ENCODE measurements around the gene ZNF474. TPM values are rescaled to one million over a fixed set of nuclear protein-coding genes. Genes with fewer than 3 reads are reported as not detected.

Gene ZNF474
- total RNA-seq, 4 donors from 2014 or later: 0.16 TPM; not detected in 3

- no peak for ATAC-seq
- intact Hi-C loops (cut with DNase I; ENCODE audit: low total_unique reads): no loop called here
These were observed 9.0 kb downstream of the ZNF474 start for GRCh38 chr5:122138356-122138755.

DNA sequence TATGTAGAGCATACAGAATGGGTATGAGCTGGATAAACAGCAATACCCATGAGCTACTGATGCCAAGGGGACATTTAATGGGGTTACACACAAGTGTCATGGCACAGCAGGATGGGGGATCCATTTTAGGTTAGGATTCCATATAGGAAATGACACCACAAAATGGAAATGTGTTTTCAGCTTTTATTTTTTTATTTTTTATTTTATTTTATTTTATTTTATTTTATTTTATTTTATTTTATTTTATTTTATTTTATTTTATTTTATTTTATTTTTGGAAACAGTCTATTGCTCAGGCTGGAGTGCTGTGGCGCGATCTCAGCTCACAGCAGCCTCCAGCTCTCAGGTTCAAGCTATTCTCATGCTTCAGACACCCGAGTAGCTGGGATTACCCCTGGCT is 11.6 kb downstream of the ZNF474 start:
- DNase-seq: no peak
- Histone ChIP-seq H3K4me3 (no peak overlapping the region), H3K27me3 (no peaks in the 10 kb centered on the region), H3K36me3 (no peaks in the 10 kb centered on the region), H3K4me1 (no peaks in the 10 kb centered on the region), H3K9me3 (no peaks in the 10 kb centered on the region), H3K27ac (no peak overlapping the region)
- intact Hi-C loops (cut with DNase I; ENCODE audit: low total_unique reads) (no loop called here), in situ Hi-C loops (cut with MboI; ENCODE audit: low sequenced_read_pairs in 4 of 4) (no loop called here)
- no peak for TF ChIP-seq CTCF (IDR thresholded peaks at IDR 0.05 in 4 of 5, conservative IDR thresholded peaks at IDR 0.05 in 1 of 5)
- TF ChIP-seq POLR2A (IDR thresholded peaks at IDR 0.05): no peak
- ATAC-seq: no peak

More at GRCh38 chr5:122138356-122138755, 9.0 kb downstream of the ZNF474 start:
- no peaks in the 10 kb centered on the region for H3K4me1 ChIP-seq
- no peak for DNase-seq
- H3K9me3 ChIP-seq: no peaks in the 10 kb centered on the region
- no peak overlapping the region for H3K4me3 ChIP-seq
- TF ChIP-seq POLR2A (IDR thresholded peaks at IDR 0.05): no peak
- H3K36me3 ChIP-seq: no peaks in the 10 kb centered on the region
- no peaks in the 10 kb centered on the region for H3K27me3 ChIP-seq
- H3K27ac ChIP-seq: no peak overlapping the region
- in situ Hi-C loops (cut with MboI; ENCODE audit: low sequenced_read_pairs in 4 of 4): no loop called here

DNA sequence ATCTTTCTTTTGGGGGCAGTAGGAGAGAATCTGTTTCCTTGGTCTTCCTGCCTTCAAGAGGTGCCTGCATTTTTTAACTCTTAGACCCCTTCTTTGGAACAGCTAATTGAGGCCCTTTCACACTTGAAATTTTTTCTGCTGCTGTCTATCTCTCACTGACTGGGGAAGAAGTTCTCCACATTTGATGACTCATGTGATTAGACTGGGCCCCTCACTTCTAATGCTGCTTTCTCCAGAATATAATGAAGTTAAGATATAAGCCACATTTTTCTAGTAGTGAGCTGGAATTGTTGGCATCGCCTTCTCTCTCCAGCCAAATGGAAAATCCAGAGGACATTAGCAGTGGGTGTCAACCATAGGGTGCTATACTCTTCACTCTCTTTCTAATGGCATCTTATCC is 12.4 kb downstream of the ZNF474 start:
- Histone ChIP-seq H3K4me1 (no peaks in the 10 kb centered on the region), H3K27me3 (no peaks in the 10 kb centered on the region), H3K4me3 (no peak overlapping the region), H3K36me3 (no peaks in the 10 kb centered on the region), H3K9me3 (no peaks in the 10 kb centered on the region), H3K27ac (no peak overlapping the region)
- no peak for TF ChIP-seq CTCF (IDR thresholded peaks at IDR 0.05 in 4 of 5, conservative IDR thresholded peaks at IDR 0.05 in 1 of 5)
- TF ChIP-seq POLR2A (IDR thresholded peaks at IDR 0.05): no peak
- in situ Hi-C loops (cut with MboI; ENCODE audit: low sequenced_read_pairs in 4 of 4) (no loop called here), intact Hi-C loops (cut with DNase I; ENCODE audit: low total_unique reads) (no loop called here)
- DNase-seq (no peak), ATAC-seq (no peak)

GRCh38 chr5:122142480-122143164 is 13.3 kb downstream of the ZNF474 start:
- Histone ChIP-seq H3K27ac (no peak overlapping the region), H3K9me3 (no peaks in the 10 kb centered on the region), H3K27me3 (no peaks in the 10 kb centered on the region), H3K4me3 (no peak overlapping the region), H3K36me3 (no peaks in the 10 kb centered on the region), H3K4me1 (no peaks in the 10 kb centered on the region)
- intact Hi-C loops (cut with DNase I; ENCODE audit: low total_unique reads) (no loop called here), in situ Hi-C loops (cut with MboI; ENCODE audit: low sequenced_read_pairs in 4 of 4) (no loop called here)
- TF ChIP-seq POLR2A (IDR thresholded peaks at IDR 0.05): no peak
- no peak for TF ChIP-seq CTCF (IDR thresholded peaks at IDR 0.05 in 4 of 5, conservative IDR thresholded peaks at IDR 0.05 in 1 of 5)
- ATAC-seq: no peak
- DNase-seq: no peak

DNA sequence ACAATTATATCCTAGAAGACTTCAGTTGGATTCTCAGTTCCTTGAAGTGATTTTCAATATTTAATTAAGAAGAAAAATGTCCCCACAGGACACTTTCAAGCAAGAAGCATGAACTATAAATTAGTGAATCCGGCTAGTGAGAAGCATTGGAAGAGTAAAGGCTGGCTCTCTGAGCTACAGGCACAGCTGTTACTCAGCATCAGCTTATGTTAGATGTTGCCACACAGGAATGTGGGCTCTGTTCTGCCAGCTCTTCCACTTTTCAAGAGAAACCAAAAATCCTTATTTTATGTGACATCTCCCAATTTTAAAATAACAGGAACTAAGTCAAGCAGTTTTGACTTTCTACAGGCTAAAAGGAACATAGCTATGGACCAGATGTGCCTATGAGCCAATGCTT is 14.9 kb downstream of the ZNF474 start:
- intact Hi-C loops (cut with DNase I; ENCODE audit: low total_unique reads): no loop called here
- in situ Hi-C loops (cut with MboI; ENCODE audit: low sequenced_read_pairs in 4 of 4): no loop called here
- ATAC-seq (no peak), DNase-seq (no peak)
- Histone ChIP-seq H3K27me3 (no peaks in the 10 kb centered on the region), H3K27ac (no peak overlapping the region), H3K9me3 (no peaks in the 10 kb centered on the region), H3K4me1 (no peaks in the 10 kb centered on the region), H3K36me3 (no peaks in the 10 kb centered on the region), H3K4me3 (no peak overlapping the region)
- TF ChIP-seq POLR2A (IDR thresholded peaks at IDR 0.05): no peak
- TF ChIP-seq CTCF (IDR thresholded peaks at IDR 0.05 in 4 of 5, conservative IDR thresholded peaks at IDR 0.05 in 1 of 5): no peak
